NCI-H345 treated with DMSO at 0.1 percent for 48 hours (cell line): ENCODE results near the gene RHOBTB3.
A peak's percentile ranks its signal among the peaks of the same experiment; 100 is the strongest.
"Not testable (repeated sequence)": the region's sequence is repeated elsewhere in the genome, so short reads cannot be mapped to it uniquely, and the experiment has no call there.

Source experiments
- DNase-seq: peaks from one replicate; lab custom pipeline; 2025; ENCODE audit not compliant: unreplicated experiment; lab: John Stamatoyannopoulos, UW

The RHOBTB3 gene, protein sequence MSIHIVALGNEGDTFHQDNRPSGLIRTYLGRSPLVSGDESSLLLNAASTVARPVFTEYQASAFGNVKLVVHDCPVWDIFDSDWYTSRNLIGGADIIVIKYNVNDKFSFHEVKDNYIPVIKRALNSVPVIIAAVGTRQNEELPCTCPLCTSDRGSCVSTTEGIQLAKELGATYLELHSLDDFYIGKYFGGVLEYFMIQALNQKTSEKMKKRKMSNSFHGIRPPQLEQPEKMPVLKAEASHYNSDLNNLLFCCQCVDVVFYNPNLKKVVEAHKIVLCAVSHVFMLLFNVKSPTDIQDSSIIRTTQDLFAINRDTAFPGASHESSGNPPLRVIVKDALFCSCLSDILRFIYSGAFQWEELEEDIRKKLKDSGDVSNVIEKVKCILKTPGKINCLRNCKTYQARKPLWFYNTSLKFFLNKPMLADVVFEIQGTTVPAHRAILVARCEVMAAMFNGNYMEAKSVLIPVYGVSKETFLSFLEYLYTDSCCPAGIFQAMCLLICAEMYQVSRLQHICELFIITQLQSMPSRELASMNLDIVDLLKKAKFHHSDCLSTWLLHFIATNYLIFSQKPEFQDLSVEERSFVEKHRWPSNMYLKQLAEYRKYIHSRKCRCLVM

DNA sequence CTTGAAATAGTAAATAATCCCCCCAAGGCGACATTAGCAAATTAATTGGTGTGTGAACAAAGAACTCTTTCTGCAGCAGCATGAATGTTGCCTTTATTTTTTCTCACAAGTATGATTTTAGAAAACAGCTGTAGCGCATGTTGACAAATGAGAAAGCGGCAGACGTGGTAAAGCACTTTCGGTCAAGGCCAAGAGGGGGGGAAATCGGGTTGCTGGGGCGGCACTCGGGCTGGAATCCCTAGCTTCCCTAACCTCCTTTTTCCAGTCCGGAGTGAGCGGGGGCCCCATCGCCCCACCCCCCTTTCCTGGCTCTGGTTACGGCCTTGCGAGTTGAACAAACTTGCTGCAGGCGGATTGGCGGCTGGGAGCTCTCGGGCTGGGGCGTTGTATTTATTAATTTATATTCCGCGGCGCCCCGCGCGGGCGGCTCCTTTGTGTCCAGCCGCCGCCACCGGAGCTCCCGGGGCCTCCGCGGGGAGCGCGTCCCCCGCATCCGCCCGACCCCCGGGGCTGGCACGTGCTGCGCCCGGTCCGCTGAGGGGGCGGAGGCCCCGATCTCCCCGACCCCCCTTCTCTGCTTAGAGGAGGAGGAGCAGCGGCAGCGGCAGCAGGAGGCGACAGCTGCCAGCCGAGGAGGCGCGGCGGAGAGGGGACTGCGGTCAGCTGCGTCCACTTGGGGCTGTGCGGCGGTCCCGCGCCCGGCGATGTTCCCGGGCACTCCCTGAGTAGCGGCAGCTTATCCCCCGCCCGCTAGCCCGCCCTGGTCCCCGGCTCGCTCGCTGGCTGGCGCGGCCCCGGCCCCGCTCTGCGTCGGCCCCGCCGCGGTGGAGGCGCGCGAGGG is at the start of gene RHOBTB3:
Gene RHOBTB3, plus strand, starts transcription at position 607 of the 841 bp plus-strand sequence. CDS start 347 bp downstream, outside the sequence.
- DNase-seq, result peak; percentile 78

DNA sequence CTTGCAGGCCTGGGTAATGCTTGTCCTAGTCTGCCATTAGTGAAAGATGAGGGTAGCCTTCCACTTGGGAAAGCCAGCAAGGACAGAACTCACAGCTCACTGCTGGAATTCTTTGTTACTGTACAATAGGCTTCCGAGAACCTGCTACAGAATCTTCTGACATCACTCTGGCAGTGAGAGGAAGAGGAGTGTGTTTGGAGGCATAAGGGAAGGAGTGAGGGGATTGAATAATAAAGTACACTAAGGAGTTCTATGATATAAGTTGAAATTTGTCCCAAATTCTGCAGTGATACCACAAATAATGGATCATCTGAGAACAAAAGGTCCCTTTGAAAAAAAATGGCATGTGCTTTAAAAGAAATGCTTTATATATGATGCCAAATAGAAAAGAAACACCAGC is 48.2 kb upstream of the RHOBTB3 start, which contains the start of gene SPATA9:
Gene SPATA9, minus strand, starts transcription at position 101 of the 400 bp plus-strand sequence. CDS start 137 bp downstream, outside the sequence.
- no peak for DNase-seq

DNA sequence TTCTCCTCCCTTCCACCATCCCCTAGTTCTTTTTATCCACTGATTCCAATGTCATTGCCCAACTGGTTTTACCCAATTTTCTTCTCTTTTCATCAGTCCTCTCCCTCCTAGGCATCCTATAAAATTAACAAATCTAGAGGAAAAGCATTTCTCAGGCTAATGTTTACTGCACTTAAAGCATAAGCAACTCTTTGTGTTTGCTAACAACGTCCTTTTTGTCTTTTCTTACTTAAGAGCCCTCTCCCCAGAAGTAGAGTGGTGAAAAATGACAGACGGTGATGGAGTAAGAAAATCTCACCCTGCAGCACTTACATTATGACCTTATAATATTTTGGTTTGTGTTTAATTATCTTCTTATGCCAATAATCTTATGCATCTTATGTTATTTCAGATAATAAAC is 46.8 kb upstream of the RHOBTB3 start:
- DNase-seq, result no peak

DNA sequence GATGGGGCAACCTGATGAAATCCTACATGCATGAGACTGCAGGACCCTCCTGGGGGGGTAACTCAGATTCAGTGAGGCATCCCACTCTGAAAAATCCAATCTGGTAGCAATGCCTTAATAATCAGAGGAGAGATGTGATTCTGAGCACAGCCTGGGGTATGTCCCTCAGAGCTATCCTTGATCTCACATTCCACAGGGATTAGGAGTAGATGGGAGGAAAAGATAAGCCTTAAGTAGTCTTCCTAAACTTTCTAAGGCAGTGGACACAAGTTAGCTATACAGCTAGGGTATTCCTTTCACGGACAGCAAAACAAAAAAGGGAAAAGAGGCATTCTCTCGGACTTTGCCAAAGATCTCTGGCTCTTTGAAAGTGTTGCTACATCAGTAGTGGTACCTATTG is 44.5 kb upstream of the RHOBTB3 start:
- DNase-seq, result no peak

DNA sequence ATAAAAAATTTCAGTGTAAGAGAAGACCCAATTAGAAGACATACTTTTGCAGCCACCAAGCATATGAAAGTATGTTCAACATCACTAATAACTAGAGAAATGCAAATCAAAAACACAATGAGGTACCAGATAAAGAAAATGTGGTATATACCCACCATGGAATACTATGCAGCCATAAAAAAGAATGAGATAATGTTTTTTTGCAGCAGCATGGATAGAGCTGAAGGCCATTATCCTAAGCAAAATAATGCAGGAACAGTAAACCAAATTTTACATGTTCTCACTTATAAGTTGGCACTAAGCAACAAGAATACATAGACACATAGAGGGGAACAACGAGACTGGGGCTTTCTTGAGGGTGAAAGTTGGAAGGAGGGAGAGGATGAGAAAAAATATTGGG is 41.5 kb upstream of the RHOBTB3 start:
- no peak for DNase-seq

DNA sequence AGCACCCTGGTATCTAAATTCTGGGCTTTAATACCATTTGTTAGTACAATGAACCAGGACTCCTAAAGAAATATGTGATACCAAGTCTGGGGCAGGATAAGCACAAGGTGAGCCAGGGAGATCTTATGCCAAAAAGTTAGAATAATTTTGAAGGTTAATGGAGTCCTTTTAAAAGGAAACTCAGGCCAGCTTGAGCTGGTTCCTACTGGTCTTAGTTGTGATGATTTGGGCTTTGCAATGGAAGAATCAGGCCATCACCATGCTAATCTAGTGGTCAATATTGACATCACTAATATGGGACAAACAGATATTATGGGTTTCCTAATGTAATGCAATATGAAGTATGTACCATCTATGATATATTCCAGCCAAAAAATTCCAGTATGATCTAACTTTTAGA is 40.8 kb upstream of the RHOBTB3 start:
- no peak for DNase-seq

DNA sequence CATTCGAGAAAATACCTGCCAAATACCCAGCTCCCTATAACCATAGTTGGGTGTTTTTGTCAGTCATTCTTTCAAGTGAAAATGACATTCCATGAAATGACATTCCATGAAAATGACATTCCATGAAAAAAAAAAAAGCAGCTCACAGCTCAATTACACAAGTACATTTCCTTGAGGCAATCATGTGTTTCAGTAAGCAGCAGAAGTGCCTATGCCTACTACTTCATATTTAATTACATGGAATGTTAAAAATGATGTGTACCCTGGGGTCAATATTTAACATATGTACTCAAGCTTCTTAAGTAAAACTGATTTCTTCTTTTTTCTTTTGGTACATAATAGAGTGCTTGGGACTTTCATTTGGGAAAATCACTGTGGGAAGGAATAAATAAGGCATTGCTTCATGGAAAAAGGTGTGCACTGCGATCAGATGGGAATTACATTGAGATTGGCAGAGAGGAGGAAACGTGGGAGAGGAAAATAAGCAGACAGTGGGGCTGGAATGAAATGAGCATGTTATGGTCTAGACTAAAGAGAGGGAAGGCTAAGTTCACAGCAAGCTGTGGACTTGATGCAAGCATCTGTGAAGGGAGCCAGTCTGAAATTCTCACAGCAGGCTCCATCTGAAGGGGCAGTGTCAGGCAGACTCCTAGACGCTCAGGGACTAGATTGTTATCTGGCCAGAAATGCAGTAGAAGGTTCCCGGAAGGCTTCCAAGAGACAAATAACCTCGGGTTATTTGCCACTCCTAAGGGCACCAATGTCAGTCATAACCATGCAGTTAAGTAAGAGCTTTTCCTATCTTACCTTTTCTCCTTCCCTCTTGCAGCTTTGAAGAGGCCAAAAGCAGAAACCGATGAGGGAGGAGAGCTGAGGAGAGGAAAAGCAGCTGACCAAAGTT is 33.1 kb upstream of the RHOBTB3 start:
- no peak for DNase-seq

DNA sequence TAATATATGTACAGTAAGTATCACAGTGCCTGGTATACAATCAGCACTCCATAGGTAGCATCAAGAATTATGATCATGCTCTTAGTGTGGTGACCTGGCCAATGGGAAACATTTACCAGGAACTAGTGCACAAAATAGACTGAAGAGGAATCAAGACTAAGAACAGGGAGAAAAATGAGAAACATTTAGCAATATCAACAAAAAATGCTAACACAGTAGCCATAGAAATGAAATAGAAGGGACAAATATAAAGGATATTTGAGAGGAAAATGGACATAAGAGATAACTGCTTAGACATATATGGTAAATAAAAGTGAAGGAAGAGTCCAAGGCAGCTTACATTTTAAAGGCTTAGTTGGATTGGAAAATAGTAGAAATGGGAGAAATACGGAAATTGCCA is 31.8 kb upstream of the RHOBTB3 start:
- DNase-seq, result no peak

DNA sequence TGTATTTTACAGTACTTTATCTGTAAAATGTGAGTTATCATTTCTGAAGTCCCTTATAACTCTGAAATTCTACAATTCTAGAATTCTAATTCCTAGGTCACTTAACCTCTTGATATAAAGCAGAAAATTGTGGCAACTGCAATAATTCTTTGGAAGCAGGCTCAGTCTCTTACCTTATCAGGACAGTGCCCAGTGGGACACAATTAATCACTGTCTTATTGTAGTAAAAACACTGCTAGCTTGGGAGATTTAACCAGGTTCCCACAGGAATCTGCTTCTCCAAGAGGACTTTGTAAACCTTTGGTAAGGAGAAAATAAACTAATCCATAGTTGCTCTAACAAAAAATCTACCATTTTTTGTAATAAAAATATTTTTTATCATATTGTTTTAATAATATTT is 30.1 kb upstream of the RHOBTB3 start:
- DNase-seq, result no peak

DNA sequence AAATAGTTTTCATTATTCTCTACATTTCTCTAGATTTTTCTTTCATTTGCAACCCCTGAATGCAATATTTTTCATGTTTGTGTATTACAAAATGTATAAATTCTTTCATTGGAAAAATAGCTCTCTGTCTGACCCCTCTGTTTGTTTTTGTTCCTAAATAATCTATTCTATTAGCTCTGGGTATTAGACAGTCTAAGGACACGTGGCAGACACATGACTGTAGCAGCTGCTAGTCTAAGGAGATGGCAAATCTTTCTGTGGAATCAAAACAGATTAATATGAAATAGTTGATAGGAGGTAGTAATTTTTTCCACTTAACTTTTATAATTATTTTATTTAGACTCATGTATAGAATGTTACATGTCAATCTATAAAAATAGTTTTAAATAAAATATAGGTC is 27.0 kb upstream of the RHOBTB3 start:
- no peak for DNase-seq

DNA sequence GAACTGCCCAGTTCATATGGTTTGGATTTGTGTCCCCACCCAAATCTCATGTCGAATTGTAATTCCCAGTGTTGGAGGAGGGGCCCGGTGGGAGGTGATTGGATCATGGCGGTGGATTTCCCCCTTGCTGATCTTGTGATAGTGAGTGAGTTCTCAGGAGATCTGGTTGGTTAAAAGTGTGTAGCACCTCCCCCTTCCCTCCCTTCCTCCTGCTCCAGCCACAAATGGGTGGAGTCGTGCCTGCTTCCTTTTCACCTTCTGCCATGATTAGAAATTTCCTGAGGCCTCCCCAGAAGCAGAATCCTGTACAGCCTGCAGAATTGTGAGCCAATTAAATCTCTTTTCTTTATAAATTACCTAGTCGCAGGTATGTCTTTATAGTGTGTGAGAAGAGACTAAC is 24.9 kb upstream of the RHOBTB3 start:
- not testable (repeated sequence) for DNase-seq

DNA sequence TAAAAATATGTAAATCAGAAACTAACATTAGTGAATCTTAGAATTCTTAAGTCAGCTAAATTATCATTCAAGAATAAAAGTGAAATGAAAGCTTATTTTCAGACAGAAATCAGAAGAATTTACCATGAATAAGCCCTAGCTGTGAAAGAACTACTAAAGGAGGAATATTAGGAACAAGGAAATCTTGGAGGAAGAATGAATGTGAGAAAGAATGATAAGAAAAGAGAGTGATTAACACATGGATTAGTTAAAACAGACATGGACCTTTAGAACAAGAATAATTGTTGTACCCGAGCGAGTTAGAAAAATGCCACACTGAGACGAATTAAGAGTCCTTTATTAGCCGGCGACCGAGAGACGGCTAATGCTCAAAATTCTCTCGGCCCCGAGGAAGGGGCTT is 24.1 kb upstream of the RHOBTB3 start:
- DNase-seq, result no peak

DNA sequence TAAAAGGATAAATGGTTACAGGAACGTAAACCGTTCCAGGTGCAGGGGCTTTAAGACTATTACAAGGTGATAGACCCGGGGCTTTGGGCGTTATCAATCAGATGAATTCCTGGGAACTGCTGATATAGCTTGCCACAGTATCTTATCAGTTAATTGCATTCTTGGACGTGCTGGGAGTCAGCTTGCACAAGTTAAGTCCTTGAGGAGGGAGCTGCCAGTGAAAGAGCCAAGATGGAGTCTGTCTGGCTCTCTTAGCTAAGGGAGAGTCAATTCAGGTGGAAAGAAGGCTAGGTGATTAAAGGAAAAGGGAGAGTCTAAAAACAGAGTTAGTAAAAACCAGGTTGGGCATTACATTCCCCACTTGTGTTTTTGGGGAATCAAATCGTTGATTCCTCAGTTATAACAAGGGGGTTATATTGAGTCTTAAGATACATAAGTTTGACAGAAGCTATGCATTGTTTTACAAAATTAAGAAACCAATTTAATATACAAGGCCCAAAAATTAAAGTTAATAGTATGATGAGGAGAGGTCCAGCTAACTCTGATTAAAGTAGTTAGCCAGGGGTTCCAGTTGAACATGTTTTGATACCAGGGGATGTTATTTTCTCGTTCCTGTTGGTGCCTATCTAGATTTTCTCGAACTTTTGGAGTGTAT is 23.5 kb upstream of the RHOBTB3 start:
- not testable (repeated sequence) for DNase-seq

DNA sequence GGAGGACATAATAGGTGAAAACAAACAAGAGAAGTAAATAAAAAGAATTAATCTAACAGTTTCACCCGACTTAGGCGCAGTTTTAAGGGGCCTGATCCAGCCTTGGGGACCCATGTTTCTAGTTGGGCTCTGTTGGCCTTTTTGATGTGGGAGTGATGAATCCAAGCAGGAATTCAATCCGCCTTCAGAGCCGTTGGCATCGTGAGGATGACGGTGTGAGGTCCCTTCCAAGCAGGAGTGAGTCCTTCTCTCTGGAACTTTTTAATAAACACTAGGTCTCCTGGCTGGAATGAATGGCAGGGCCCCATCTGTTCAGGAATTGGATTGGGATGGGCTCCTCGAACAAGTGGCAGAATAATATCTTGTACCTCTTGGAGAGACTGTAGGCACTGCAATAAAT is 22.3 kb upstream of the RHOBTB3 start:
- no peak for DNase-seq

DNA sequence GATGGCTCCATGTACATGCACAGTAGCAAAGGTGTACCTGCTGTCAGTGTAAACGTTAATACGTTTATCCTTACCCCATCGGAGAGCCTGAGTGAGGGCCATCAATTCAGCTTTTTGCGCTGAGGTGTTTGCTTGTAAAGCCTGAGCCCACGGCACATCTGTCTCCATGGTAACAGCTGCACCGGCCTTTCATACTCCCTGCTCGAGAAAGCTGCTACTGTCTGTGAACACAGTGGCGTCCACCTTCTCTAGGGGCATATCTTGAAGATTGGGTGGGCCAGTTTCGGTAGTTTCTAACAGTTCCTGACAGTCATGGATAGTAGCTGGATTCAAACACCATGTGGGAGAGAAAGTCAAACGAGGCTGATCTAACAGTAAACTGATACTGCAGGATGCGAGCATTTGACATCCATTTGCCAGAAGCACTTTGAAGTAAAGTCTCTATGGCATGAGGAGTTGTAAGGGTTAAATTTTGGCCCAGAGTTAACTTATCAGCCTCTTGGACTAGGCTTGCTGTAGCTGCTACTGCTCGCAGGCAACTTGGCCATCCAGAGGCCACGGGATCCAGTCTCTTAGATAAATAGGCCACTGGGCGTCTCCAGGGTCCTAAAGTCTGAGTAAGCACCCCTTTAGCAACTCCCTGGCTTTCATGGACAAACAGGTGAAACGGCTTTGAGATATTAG is 21.0 kb upstream of the RHOBTB3 start:
- DNase-seq, result no peak

DNA sequence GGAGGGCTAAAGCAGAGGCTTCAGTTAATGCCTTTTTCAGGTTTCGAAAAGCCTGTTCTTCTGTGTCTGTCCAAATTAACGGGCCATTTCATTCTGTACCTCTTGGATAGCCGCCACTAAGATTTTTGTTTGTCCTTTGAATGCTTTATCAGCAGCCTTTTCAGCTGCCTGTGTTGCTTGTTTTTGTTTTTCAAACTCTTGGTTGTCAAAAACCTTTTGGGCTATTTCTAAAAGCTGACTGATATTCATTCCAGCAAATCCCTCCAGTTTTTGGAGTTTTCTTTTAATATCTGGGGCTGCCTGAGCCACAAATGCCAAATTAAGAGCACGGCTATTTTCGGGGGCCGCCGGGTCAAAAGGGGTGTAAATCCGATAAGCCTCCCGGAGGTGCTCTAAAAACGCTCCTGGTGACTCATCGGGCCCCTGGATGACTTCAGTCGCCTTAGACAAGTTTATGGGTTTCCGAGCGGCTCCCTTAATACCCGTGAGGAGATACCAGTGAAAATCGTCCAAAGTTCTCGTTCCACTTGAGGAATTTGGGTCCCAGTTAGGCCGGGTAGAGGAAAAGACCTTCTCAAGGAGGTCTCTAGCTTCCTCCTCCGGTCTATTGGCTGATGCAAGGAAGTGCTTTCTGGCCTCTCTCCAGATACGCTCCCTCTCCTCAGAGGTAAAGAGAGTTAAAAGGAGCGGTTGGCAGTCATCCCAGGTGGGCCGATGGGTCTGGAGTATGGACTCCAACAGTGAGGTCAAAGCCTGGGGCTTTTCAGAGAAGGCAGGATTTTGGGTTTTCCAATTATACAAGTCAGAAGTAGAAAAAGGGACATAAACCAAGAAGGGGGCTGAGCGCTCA is 20.3 kb upstream of the RHOBTB3 start:
- DNase-seq, result not testable (repeated sequence)

DNA sequence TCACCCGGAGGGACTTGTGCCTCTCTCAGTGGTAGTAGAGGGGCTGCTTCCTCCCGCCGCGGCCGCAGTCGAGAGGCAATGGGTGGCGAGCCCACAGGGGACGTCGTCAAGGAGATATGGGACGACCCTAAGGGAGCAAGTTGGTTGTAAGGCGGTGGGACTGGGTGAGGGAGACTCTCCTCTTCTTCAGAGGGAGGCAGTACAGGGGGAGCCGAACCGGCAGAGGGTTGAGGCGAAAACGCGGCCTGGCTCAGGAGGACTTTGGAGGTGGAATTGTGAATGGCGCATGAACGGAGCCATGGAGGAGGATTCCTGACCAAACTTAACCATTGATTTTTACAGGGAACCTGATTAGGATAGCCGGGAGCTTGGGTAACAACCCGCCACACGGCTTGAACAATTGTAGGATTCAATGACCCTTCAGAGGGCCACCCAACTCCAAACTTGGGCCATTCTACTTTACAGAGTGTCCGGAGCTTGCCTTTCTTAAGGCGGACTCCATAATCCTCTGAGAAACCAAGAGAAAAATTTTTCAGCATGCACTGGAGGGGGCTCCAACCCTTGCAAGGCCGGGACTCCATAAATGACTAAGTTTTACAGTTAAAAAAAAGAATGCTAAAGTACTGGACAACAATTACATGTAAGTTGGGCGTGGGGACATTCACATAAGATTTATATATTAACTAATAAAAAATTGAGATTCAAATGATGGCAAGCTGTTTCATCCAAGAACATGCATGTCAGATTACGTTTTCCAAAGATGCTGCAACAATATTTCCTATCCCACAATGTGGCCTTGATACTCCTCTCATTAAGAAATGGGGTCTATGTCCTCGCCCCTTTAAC is 19.4 kb upstream of the RHOBTB3 start:
- DNase-seq, result no peak
